Skeletal muscle cell (primary cell): ENCODE data around the gene MOBP.
"Not testable (repeated sequence)": the region's sequence is repeated elsewhere in the genome, so short reads cannot be mapped to it uniquely, and the experiment has no call there.

Experiments
- DNase-seq: peaks from one replicate; pipeline ENCODE4 v3.0.0-alpha.2; 2010; ENCODE audit warnings: low read depth
- H3K4me3 ChIP-seq: 2 replicates; pipeline ENCODE4 v1.5.1; 2011; ENCODE audit warnings: low read depth, mild to moderate bottlenecking, control low read depth, low read length, moderate library complexity

The MOBP gene

DNA sequence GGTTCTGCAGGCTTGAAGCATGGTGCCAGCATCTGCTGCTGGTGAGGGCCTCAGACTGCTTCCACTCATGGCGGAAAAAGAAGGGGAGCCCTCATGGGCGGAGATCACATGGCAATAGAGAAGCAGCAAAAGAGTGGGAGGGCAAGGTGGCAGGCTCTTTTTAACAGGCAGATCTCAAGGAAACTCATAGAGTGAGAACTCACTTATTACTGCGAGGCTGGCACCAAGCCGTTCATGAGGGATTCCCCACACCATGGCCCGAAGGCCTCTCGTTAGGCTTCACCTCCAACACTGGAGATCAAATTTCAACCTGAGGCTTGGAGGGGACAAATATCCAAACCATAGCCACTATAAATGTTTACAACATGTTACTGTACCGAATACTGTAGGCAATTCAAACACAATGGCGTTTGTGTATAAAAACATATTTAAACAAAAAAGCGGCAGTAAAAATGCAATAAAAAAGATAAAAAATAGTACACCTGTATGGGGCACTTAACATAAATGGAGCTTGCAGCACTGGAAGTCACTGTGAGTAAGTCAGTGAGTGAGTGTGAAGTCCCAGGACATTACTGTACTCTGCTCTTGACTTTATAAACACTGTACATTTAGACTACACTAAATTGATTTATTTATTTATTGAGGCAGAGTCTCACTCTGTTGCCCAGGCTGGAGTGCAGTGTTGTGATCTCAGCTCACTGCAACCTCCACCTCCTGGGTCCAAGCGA, 18.8 kb upstream of the MOBP start:
- DNase-seq, result no peak
- no peak overlapping the region for H3K4me3 ChIP-seq

DNA sequence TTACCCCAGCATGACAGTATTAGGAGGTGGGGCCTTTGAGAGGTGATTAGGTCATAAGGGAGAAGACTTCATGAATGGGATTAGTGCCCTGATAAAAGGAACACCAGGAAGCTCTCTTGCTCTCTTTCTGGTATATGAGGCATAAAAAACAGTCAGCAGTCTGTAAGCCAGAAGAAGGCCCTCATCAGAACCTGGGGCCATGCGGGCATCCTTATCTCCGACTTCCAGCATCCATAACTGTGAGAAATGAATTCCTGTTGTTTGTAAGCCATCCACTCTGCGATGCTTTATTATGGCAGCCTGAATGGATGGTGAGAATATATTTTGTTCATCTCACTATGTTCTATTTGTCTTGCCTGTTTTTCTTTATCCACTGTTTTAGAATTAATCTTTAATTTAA, 17.7 kb upstream of the MOBP start:
- DNase-seq, result no peak
- H3K4me3 ChIP-seq, result no peak overlapping the region

DNA sequence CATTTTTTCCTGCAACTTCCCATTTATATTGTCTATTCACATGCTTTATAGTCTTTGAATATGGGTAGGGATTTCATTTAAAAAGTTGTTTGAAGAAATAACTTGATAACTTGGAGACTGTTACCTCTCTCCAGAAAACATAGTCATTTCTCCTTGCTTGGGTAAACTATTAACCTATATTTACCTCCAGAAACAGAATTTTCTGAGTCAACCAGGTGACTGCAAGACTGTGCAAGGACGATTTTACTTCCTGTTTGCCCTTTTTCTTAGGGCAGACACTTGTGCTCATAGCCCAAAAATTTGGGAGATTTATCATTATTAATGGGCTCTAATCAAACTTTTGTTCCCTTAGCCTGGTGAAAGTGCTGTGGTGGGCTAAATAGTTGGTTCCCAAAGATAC, 14.3 kb upstream of the MOBP start:
- no peak overlapping the region for H3K4me3 ChIP-seq
- DNase-seq, result no peak

DNA sequence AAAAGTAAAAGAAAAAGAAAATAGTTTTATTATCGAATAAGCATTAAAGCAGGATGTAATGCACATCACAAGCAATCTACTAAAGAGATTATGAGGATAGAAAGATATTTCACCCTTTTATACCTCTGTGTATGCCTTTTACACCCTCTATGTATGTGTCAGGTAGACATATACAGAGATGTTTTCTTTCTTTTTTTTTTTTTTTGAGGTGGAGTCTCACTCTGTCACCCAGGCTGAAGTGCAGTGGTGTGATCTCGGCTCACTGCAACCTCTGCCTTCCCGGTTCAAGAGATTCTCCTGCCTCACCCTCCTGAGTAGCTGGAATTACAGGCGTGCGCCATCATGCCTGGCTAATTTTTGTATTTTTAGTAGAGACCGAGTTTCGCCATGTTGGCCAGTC, 13.6 kb upstream of the MOBP start:
- not testable (repeated sequence) for DNase-seq, H3K4me3 ChIP-seq

DNA sequence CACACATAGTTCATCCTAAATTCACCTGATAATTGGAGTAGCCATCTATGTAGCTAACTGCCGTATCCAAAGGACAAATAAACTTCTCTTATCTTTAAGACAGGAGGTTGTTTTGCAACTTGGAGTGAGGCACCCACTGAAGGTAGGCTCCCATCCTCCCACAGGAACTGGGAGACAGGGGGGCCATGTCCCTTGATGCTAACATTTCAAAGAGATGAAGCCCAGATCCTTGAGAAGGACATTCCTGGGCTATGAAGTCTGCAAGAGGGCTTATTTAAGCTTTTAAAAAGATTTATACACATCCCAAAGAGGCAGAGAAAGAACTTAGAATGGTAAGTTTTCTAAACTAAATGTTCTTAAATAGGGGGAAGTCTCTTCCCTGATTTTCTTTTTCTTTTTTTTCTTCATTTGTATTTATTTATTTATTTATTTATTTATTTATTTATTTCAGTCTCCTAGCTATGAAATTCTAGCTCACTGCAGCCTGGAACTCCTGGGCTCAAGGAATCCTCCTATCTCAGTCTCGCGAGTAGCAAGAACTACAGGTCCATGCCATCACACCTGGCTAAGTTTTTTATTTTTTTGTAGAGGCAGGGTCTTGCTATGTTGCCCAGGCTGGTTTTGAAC, 12.8 kb upstream of the MOBP start:
- no peak for DNase-seq
- no peak overlapping the region for H3K4me3 ChIP-seq

DNA sequence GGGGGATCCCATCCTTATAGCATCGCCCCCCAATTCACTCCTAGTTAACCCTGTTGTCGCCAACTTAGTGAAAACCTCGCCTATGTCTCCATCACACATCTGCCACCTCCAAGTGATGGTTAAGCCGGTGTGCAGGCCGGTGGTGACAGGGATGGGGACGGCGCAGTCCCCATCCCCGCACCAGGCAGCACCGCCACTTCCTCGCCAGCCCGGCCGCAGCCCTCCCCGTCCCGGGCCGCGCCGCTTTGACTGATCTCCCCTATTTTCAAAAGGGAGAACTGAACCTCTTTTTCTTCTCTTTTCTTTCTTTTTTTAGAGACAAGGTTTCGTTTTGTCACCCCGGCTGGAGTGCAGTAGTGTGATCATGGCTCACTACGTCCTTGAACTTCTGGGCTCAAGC, 11.3 kb upstream of the MOBP start:
- H3K4me3 ChIP-seq, result no peak overlapping the region

DNA sequence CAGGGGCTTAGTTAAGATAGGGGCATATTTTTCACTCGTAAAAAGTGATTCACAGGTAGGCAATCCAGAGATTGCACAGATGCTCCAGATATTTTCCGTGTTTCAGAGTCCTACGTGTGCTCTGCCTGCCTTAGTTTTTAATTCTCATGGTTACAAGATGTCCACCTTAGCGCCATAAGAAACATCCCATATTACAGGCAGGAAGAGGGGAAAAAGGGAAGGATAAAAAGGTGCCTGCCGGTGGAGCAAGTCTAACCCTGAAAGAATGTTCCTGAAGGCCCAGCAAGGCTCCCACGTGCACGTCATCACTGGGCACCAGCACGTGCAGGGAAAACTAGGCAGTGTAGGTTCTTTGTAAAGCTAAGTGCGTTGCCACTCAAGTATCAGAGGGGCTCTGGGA, 10.1 kb upstream of the MOBP start:
- no peak for DNase-seq
- no peak overlapping the region for H3K4me3 ChIP-seq

More for the DNA sequence above, 11.3 kb upstream of the MOBP start:
- no peak for DNase-seq

DNA sequence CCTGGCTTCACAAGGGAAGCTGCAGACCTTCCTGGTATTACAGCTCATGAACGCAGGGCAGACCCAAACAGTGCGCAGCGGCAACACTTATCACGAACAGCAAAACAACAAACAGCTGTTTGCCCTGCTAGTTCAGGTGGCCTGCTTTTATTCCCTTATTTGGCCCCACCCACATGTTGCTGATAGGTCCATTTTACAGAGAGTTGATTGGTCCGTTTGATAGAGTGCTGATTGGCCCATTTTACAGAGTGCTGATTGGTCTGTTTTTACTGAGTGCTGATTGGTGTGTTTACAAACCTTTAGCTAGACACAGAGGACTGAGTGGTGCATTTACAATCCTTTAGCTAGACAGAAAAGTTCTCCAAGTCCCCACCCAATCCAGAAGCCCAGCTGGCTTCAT, 8.9 kb upstream of the MOBP start:
- DNase-seq, H3K4me3 ChIP-seq: not testable (repeated sequence)

DNA sequence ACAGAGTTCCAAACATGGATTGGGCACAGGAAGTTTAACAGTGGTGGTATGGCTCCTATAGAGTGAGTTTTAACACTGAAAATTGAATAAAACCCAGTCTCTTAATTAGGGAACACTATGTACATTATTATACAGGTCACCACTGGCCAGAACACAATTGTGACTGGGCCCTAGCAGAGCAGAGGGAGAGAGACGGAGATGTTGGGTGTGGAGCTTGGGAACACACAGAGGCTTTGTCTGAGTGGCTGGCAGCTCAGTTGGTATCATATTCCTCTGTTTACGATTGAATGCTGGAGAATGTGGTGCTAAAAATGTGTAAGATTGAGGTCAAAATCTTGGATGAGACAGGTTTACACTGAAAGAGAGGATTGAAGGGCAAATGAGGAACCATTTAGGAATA, 6.8 kb upstream of the MOBP start:
- no peak overlapping the region for H3K4me3 ChIP-seq
- no peak for DNase-seq

DNA sequence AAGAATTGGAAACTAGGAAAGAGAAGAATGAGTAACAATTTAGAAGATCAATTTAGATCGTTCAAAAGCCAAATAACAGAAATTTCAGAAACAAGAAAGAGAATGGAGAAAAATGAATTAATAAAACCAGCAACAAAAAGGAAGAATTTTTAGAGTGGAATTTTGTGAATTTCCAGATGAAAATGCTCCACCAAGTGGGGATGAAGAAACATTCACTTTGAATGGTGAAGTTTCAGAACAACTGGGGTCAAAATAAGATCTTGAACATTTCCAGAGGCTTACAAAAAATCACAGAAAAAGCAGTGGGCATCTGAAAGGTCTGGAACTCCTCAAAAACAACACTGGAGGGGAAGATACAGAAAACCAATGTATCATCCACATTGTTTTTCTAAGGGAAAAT, 4.2 kb upstream of the MOBP start:
- no peak for DNase-seq
- H3K4me3 ChIP-seq, result no peak overlapping the region

DNA sequence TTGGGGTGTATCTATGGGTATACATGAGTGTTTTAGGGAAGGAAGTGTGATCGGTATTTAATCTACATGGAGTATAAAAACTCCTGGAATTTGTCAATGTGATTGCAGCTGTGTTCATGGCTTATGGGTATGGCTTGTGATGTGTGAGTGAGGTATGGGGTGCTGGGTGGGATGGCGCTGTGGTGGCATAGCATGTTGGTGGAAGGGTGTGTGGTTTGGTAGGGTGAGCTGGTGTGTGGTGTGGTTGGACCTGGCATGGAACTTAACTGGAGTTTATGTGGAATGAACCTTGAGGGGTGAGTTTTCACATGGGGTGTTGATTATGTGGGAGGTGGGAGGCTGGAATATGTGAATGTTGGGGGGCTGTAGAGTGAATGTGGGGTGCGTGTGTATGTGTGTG, 492 bp upstream of the MOBP start:
- no peak overlapping the region for H3K4me3 ChIP-seq
- no peak for DNase-seq

DNA sequence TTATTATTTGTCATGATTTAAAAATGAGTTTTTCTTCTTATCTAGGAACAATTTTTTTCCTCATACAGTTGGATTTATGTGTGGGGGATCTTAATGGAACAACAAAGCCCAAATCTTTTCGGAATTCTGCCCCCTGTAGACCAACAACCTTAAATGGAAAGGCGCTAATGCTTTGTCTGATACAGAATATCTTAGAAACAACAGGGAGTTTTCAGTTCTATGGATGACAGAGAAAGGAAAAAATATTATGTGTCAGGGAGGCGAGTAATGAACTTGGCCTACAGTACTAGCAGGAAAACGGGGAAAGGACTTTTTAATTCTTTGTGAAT, 592 bp downstream of the MOBP start:
- DNase-seq, result no peak
- no peak overlapping the region for H3K4me3 ChIP-seq

DNA sequence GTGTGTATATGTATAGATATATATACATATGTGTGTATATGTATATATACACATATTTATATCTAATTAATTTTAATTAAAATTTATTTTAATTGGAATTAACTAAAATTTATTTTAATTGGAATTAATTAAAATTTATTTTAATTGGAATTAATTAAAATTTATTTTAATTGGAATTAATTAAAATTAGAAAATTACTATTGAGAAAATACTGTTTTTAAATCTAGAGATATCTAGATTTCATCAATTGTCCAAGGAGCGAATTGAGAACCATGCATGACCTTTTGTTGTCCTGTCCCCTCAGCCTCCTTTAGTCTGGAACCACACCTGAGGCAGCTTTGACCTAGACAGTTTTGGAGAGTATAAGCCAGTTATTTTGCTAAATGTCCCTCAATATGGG, 1.8 kb downstream of the MOBP start:
- H3K4me3 ChIP-seq, result no peak overlapping the region
- DNase-seq, result no peak

DNA sequence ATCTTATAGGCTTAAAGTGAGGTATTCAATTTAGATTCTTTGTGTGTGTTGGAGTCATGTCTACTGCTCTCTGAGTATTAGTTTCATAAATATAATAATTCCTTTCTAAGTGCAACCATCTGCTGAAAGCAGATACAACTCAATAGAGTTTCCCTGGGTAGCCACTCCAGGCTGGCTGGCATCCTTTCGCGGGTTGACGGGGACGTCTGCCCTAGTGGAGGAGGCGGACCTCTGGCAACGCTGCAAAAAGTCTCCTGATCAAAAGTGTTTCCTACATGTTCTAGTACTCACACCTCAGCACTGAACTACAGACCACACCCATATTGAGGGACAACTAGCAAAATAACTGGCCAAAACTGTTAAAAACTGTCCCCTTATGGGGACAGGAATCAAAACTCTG, 2.5 kb downstream of the MOBP start:
- DNase-seq, result no peak
- no peak overlapping the region for H3K4me3 ChIP-seq

DNA sequence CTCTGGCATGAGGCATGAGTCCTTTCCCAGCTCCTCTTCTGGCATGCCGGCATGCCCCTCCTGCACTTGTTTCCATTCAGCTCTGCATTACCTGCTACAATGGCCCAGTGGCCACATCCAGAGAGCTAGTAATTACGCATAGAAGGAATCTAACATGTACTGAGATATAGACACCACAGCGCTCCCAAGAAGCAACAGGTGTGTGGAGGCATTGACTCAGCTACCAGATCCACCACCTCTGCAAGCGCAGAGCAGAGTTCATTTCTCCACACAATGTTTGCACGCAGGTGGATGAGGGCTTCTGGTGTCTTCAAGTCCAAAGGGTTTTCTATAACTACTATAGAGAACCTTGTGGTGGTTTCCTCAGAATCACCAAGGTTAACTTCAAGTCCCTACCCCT, 4.2 kb downstream of the MOBP start:
- no peak overlapping the region for H3K4me3 ChIP-seq
- DNase-seq, result no peak

DNA sequence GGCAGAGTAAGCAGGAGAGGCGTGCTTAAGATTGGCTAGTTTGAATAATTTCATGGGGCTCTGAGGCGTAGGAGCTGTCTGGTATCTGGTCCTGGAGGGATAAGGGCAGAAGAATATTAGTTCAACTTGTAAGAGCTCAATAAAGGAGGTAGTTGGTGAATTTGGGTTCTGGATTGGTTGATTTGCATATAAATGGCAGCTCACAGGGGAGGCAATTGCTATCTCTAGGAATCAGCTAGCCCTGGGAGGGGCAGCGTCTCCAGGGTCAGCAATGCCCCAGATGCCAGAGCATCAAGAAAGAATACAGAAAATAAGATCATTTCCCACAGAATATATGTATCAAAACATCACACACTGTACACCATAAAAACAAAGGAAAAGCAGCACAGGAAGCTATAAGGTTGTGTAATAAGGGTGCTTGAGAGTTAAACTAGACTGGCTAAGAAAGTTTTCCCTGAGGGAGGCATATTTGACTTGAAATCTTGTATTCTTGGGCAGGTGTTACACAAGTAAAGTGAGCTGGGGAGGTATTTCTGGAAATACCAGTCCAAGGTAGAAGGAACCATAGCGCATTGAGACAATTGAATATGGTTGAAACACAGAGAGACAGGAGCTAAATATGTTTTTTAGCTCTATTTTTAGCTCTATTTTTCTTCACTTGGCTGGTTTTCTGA, 6.1 kb downstream of the MOBP start:
- DNase-seq, result no peak
- H3K4me3 ChIP-seq, result no peak overlapping the region

DNA sequence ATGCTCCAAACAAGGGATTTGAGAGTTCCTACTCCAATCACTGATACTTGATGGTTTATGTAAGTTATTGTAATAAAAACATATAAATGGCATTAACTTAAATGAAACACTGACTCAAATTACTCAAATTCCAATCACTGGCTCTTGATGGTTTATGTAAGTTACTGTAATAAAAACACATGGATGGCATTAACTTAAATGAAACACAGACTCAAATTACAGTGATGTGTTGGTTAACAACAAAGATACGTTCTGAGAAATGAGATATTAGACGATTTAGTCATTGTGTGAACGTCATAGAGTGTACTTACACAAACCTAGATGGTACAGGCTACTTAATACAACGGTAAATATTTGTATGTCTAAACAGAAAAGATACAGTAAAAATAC, 6.6 kb downstream of the MOBP start:
- no peak for DNase-seq
- no peak overlapping the region for H3K4me3 ChIP-seq

DNA sequence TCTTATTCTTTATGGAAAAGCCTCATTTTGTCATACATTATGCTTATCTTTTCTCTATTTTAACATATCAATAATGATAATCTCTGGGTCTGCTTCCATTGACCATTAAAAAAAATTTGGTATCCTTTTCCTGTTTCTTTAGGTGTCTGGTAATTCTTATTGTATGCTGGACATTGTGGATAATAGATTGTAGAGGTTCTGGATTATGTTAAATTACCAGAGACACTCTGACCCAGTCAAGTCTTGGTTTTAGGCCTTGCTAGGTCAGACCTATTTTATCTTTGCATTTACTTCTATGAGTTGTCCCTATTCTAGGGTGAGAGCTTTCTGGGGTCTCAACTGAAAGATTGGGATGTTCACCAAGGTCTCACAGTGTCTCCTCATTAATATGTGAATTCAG, 9.3 kb downstream of the MOBP start:
- DNase-seq, result no peak
- no peak overlapping the region for H3K4me3 ChIP-seq

DNA sequence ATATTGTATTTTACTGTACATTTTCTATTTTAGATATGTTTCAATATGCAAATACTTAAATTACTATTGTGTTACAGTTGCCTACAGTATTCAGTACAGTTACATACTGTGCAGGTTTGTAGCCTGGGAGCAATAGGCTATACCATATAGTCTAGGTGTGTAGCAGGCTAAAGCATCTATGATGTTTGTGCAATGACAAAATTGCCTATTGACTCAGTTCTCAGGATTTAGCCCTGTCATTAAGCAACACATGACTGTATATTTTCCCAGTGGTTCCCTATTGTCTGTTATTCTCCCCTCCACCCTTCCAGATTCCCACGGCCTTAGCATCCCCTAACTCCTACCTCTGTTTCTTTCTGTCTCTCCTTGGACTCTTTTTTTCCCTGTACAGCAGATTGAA, 10.7 kb downstream of the MOBP start:
- no peak for DNase-seq
- H3K4me3 ChIP-seq, result no peak overlapping the region

DNA sequence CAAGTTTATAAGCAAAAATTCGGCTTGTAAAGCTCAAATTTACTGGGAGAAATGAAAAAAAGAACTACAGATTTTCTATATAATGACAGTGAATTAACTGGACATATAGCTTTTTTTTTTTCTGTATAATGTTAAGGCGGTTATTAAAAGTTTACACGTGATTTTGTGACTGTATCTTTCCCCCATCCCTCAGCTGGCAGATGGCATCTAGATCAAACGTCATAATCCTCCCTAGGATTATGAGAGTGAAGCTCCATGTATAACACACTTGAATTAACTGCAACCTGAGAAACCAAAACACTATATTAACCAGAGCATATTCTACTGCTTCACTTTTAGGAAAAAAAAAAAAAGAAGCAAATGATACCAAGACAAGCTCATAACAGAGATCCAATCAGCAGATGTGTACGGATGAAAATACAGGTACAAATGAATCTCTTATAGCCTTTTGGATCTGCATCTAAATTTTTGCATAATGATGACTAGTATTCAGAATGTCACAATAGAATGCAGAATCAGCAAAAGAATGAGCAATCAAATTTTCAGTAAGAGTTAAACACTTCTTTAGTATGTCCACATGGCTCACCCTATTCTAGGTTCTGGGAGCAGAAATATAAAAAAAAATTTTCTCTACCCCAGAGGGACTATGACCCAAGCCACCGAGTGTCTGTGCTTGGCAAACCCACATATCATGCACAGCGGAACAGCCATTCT, 12.4 kb downstream of the MOBP start:
- DNase-seq, result no peak
- H3K4me3 ChIP-seq, result no peak overlapping the region

DNA sequence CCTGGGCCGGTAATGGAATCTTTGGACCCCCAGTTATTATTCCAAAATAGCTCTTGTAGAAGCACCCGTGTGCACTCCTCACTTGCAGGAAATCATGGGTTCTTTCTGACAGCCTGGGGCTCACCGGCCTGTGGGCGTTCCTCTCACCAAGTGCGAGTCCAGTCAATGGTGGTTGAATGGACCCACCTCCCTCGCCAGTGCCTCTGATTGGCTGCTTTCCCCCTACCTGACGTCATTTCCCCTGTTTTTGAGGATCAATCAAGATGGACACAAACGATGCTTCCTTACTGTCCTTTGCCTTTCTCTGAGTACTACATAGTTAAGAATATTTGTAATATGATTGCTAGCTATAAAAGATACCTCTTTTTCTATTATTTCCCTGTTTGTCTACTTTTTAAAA, 18.1 kb downstream of the MOBP start:
- DNase-seq, result no peak
- no peak overlapping the region for H3K4me3 ChIP-seq
